ENCODE data around the gene PCBP3. TPM values are rescaled to one million over a fixed set of nuclear protein-coding genes. Genes with fewer than 3 reads are reported as not detected.

The PCBP3 gene
- total and polyA plus RNA-seq, 4 donors, result 0.36 to 1.6 (median 0.42) TPM

GRCh38 chr21:45906196-45906805, 262.8 kb downstream of the PCBP3 start:
- no peak for TF ChIP-seq RXRA (IDR thresholded peaks at IDR 0.05)
- TF ChIP-seq HNF4A (conservative IDR thresholded peaks at IDR 0.05), result no peak
- TF ChIP-seq RAD21 (IDR thresholded peaks at IDR 0.05), result no peak
- no peak for TF ChIP-seq JUND (IDR thresholded peaks at IDR 0.05)
- TF ChIP-seq TAF1 (conservative IDR thresholded peaks at IDR 0.05), result no peak
- TF ChIP-seq MAX (IDR thresholded peaks at IDR 0.05), result no peak
- TF ChIP-seq, protein P1, sequence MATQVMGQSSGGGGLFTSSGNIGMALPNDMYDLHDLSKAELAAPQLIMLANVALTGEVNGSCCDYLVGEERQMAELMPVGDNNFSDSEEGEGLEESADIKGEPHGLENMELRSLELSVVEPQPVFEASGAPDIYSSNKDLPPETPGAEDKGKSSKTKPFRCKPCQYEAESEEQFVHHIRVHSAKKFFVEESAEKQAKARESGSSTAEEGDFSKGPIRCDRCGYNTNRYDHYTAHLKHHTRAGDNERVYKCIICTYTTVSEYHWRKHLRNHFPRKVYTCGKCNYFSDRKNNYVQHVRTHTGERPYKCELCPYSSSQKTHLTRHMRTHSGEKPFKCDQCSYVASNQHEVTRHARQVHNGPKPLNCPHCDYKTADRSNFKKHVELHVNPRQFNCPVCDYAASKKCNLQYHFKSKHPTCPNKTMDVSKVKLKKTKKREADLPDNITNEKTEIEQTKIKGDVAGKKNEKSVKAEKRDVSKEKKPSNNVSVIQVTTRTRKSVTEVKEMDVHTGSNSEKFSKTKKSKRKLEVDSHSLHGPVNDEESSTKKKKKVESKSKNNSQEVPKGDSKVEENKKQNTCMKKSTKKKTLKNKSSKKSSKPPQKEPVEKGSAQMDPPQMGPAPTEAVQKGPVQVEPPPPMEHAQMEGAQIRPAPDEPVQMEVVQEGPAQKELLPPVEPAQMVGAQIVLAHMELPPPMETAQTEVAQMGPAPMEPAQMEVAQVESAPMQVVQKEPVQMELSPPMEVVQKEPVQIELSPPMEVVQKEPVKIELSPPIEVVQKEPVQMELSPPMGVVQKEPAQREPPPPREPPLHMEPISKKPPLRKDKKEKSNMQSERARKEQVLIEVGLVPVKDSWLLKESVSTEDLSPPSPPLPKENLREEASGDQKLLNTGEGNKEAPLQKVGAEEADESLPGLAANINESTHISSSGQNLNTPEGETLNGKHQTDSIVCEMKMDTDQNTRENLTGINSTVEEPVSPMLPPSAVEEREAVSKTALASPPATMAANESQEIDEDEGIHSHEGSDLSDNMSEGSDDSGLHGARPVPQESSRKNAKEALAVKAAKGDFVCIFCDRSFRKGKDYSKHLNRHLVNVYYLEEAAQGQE (IDR thresholded peaks at IDR 0.05), result no peak
- TF ChIP-seq ATF3 (IDR thresholded peaks at IDR 0.05), result no peak
- no peak for TF ChIP-seq YY1 (IDR thresholded peaks at IDR 0.05)
- TF ChIP-seq SP1 (IDR thresholded peaks at IDR 0.05), result no peak
- TF ChIP-seq FOXA2 (IDR thresholded peaks at IDR 0.05), result no peak
- TF ChIP-seq NR2F2 (IDR thresholded peaks at IDR 0.05), result no peak
- TF ChIP-seq FOXA1 (IDR thresholded peaks at IDR 0.05), result no peak
- no peak for TF ChIP-seq HNF4G (IDR thresholded peaks at IDR 0.05)
- no peak overlapping the region for H3K4me3 ChIP-seq (ENCODE audit: low read depth in 1 of 3, low read length in 3 of 3)
- DNase-seq (ENCODE audit: low spot score), result no peak
- no peaks in the 10 kb centered on the region for H3K9me3 ChIP-seq (ENCODE audit: control insufficient read depth in 4 of 4, low read length in 3 of 4)
- no peaks in the 10 kb centered on the region for H3K4me1 ChIP-seq (ENCODE audit: control insufficient read depth in 4 of 4, insufficient read depth in 4 of 4, low read length in 3 of 4)
- H3K27me3 ChIP-seq (ENCODE audit: control insufficient read depth in 4 of 4, insufficient read depth in 4 of 4, low read length in 3 of 4), result no peaks in the 10 kb centered on the region
- no peak overlapping the region for H3K27ac ChIP-seq (ENCODE audit: low read depth in 1 of 2, low read length in 2 of 2)
- H3K9ac ChIP-seq (ENCODE audit: low read depth in 1 of 2, low read length in 2 of 2), result no peak overlapping the region
- WGBS, result 91% methylated on average over 19 of the region's 19 CpGs
- H3K36me3 ChIP-seq (ENCODE audit: control insufficient read depth in 4 of 4, insufficient read depth in 3 of 4, low read depth in 1 of 4, low read length in 3 of 4), result no peaks in the 10 kb centered on the region

- H3K9ac ChIP-seq (ENCODE audit: low read depth in 1 of 2, low read length in 2 of 2), result no peak overlapping the region
- DNase-seq (ENCODE audit: low spot score), result no peak
- no peaks in the 10 kb centered on the region for H3K9me3 ChIP-seq (ENCODE audit: control insufficient read depth in 4 of 4, low read length in 3 of 4)
- no peak overlapping the region for H3K27ac ChIP-seq (ENCODE audit: low read depth in 1 of 2, low read length in 2 of 2)
- H3K4me1 ChIP-seq (ENCODE audit: control insufficient read depth in 4 of 4, insufficient read depth in 4 of 4, low read length in 3 of 4), result no peaks in the 10 kb centered on the region
- no peaks in the 10 kb centered on the region for H3K36me3 ChIP-seq (ENCODE audit: control insufficient read depth in 4 of 4, insufficient read depth in 3 of 4, low read depth in 1 of 4, low read length in 3 of 4)
- H3K4me3 ChIP-seq (ENCODE audit: low read depth in 1 of 3, low read length in 3 of 3), result no peak overlapping the region
- 95% methylated on average over 13 of the region's 13 CpGs for WGBS
- TF ChIP-seq YY1 (IDR thresholded peaks at IDR 0.05) (no peak), RXRA (IDR thresholded peaks at IDR 0.05) (no peak), FOXA2 (IDR thresholded peaks at IDR 0.05) (no peak), HNF4G (IDR thresholded peaks at IDR 0.05) (no peak), RAD21 (IDR thresholded peaks at IDR 0.05) (no peak), FOXA1 (IDR thresholded peaks at IDR 0.05) (no peak), EGR1 (IDR thresholded peaks at IDR 0.05; ENCODE audit: low read depth in 2 of 2) (no peak), HNF4A (conservative IDR thresholded peaks at IDR 0.05) (no peak), JUND (IDR thresholded peaks at IDR 0.05) (no peak), GABPA (IDR thresholded peaks at IDR 0.05 in 1 of 2, conservative IDR thresholded peaks at IDR 0.05 in 1 of 2) (no peak)
- H3K27me3 ChIP-seq (ENCODE audit: control insufficient read depth in 4 of 4, insufficient read depth in 4 of 4, low read length in 3 of 4), result no peaks in the 10 kb centered on the region
These were observed 263.3 kb downstream of the PCBP3 start for GRCh38 chr21:45906859-45907258.
